OCI-LY1 (cell line): ENCODE data around the gene SLC26A2.

Source experiments
- H2AFZ ChIP-seq: fragments of 200-600 bp; sonication (generic), shearing (Covaris generic); 2 replicates; pipeline ENCODE4 v1.6.0; 2014; ENCODE audit warnings: antibody characterized with exemption, mild to moderate bottlenecking, low read length
- H3F3A ChIP-seq: fragments of 200-600 bp; sonication (generic), shearing (Covaris generic); 2 replicates; pipeline ENCODE4 v1.6.0; 2014; ENCODE audit warnings: mild to moderate bottlenecking, antibody characterized with exemption, low read length, moderate library complexity; ENCODE audit not compliant: insufficient read depth
- H3K27ac ChIP-seq: fragments of 200-600 bp; sonication (generic); 2 replicates; pipeline ENCODE4 v1.5.1; 2014; ENCODE audit warnings: low read length, mixed run types, mild to moderate bottlenecking, low read depth; ENCODE audit not compliant: poor library complexity, severe bottlenecking
- H3K27me3 ChIP-seq: fragments of 200-600 bp; sonication (generic); 2 replicates; pipeline ENCODE4 v1.6.0; 2014; ENCODE audit warnings: antibody characterized with exemption, mild to moderate bottlenecking, low read length, moderate library complexity; ENCODE audit not compliant: insufficient read depth
- H3K36me3 ChIP-seq: fragments of 200-600 bp; sonication (generic); 2 replicates; pipeline ENCODE4 v1.6.1; 2014; ENCODE audit warnings: mild to moderate bottlenecking, antibody characterized with exemption, low read length, moderate library complexity, mixed read lengths; ENCODE audit not compliant: insufficient read depth
- H3K4me1 ChIP-seq: fragments of 200-600 bp; sonication (generic); 2 replicates; pipeline ENCODE4 v1.5.1; 2014; ENCODE audit warnings: mild to moderate bottlenecking, low read length, moderate library complexity; ENCODE audit not compliant: insufficient read depth, severe bottlenecking
- H3K4me2 ChIP-seq: fragments of 200-600 bp; sonication (generic), shearing (Covaris generic); 2 replicates; pipeline ENCODE4 v1.6.1; 2014; ENCODE audit warnings: low read length
- H3K4me3 ChIP-seq: fragments of 200-600 bp; sonication (generic); 2 replicates; pipeline ENCODE4 v1.5.1; 2014; ENCODE audit warnings: low read length, low read depth, mild to moderate bottlenecking, mixed read lengths; ENCODE audit not compliant: poor library complexity, severe bottlenecking
- H3K79me2 ChIP-seq: fragments of 200-600 bp; shearing (Covaris generic); 2 replicates; pipeline ENCODE4 v1.6.1; 2016; ENCODE audit warnings: mixed run types, low read length, mixed read lengths; ENCODE audit not compliant: insufficient read depth
- H3K9ac ChIP-seq: fragments of 200-600 bp; sonication (generic), shearing (Covaris generic); 2 replicates; pipeline ENCODE4 v1.6.1; 2014; ENCODE audit warnings: mild to moderate bottlenecking, low read length, mixed read lengths
- H3K9me2 ChIP-seq: fragments of 200-600 bp; sonication (generic), shearing (Covaris generic); 2 replicates; pipeline ENCODE4 v1.6.1; 2014; ENCODE audit warnings: low read depth, mild to moderate bottlenecking, low read length, mixed read lengths
- H3K9me3 ChIP-seq: fragments of 200-600 bp; shearing (Covaris generic); 2 replicates; pipeline ENCODE4 v1.6.1; 2014; ENCODE audit warnings: low read length, mixed read lengths
- H4K20me1 ChIP-seq: fragments of 200-600 bp; sonication (generic), shearing (Covaris generic); 2 replicates; pipeline ENCODE4 v1.6.0; 2016; ENCODE audit warnings: mild to moderate bottlenecking, low read length; ENCODE audit not compliant: insufficient read depth
- EZH2 ChIP-seq: fragments of 200-600 bp; sonication (generic), shearing (Covaris generic); IDR thresholded peaks from 2 replicates; pipeline ENCODE4 v1.8.0; 2017; ENCODE audit warnings: borderline replicate concordance, mixed run types, mild to moderate bottlenecking, antibody characterized with exemption, low read length, moderate library complexity, mixed read lengths
- TF ChIP-seq, protein P1 (sequence below): fragments of 200-600 bp; sonication (generic), shearing (Covaris generic); IDR thresholded peaks from 2 replicates; pipeline ENCODE4 v1.5.1; 2017; ENCODE audit warnings: mild to moderate bottlenecking, antibody characterized with exemption, low read length, moderate library complexity, mixed read lengths

SLC26A2 gene

DNA sequence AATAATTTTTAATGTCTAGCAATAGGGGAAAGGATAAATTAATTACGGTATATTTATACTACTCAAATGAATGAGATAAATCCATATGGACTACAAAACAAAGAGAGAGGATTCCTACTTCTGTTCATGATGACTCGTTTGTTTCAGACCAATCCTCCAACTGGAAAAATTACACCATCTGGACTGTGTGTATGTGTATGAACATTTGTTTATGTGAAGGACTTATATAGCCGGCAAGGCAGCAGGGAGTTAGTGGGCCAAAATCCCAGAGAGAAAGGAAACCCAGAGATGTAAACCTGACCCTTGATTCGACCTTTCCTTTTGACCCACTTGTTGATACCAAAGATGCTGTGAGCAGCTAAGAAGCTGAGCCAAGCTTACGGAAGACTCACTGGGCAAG, 36.1 kb upstream of the SLC26A2 start:
- TF ChIP-seq, protein P1, sequence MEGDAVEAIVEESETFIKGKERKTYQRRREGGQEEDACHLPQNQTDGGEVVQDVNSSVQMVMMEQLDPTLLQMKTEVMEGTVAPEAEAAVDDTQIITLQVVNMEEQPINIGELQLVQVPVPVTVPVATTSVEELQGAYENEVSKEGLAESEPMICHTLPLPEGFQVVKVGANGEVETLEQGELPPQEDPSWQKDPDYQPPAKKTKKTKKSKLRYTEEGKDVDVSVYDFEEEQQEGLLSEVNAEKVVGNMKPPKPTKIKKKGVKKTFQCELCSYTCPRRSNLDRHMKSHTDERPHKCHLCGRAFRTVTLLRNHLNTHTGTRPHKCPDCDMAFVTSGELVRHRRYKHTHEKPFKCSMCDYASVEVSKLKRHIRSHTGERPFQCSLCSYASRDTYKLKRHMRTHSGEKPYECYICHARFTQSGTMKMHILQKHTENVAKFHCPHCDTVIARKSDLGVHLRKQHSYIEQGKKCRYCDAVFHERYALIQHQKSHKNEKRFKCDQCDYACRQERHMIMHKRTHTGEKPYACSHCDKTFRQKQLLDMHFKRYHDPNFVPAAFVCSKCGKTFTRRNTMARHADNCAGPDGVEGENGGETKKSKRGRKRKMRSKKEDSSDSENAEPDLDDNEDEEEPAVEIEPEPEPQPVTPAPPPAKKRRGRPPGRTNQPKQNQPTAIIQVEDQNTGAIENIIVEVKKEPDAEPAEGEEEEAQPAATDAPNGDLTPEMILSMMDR: no peak
- TF ChIP-seq EZH2: no peak
- Histone ChIP-seq H3K9me3 (no peaks in the 10 kb centered on the region), H3K27me3 (no peaks in the 10 kb centered on the region), H3K4me2 (no peak overlapping the region), H2AFZ (no peak overlapping the region), H3K4me1 (no peaks in the 10 kb centered on the region), H3F3A (no peaks in the 10 kb centered on the region), H3K9me2 (no peaks in the 10 kb centered on the region), H3K27ac (no peak overlapping the region), H4K20me1 (no peaks in the 10 kb centered on the region), H3K79me2 (no peaks in the 10 kb centered on the region), H3K4me3 (no peak overlapping the region), H3K9ac (no peak overlapping the region), H3K36me3 (no peaks in the 10 kb centered on the region)

DNA sequence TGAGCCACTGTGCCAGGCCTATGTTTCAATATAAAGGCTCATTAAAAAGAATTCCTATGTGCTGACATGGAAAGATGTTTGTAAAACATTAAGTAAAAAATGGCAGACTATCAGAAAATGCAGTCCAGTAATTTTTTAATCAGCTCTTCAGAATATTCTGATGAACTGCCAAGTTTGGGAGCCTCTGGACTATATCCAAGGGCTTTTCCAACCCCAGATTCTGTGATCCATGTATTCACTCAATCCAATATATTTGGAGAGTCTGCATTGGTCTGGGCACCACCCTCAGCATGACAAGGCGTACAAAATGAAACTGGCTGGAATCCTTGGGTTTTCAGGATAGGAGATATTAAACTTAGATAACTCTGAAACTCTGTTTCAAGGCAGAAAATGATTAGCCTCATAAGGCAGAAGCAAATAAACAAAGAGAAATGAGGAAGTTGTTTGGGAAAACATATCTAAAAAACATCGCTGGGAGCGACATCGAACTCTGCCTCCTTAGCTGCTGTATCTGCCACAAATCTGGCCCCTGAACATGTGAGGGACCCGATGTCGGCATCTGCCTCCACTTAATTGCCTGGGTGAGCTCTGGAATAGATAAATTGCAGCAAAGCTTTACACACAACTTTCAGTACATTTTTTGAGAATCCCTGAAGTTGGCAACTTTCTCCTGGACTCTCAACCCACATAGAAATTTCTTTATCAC, 30.4 kb upstream of the SLC26A2 start:
- H3K9me2 ChIP-seq: no peaks in the 10 kb centered on the region

DNA sequence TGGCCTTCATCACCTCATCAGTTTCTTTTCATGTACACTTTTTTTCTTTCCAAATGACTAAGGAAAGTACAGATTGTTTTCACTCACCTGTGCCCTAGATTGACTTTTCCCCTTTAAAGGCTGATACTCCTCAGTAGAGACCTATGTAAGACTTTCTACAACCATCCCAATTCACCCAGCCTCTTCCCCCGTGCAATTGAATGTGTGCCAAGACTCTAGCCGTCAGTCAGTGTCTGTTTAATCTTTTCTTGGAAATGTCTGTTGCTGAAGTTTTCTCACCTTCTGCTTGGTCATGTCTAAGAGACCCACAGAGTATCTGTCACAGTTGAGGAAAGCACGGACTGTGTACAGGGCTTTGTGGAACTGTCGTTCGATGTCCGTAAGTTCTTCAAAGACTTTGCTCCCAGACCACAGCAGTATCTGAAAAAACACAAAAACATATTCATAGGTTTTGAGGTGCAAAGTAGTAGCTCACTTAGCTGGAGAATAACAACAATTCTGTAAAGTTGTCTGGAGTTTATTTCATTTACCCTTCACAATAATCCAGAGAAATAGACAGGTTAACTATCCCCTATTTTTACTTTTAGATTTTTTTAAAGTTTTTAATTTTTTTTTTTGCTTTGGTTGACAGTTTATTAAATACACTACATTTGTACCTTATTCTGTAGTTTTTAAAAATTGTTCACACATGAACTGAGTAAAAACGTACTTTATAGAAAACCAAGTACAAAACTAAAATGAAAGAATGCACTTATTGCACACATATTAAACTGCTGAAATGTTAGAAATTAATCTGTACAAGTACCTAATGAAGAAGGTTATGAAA, 29.6 kb upstream of the SLC26A2 start:
- no peak overlapping the region for H3K9ac ChIP-seq
- H3K9me3 ChIP-seq: no peaks in the 10 kb centered on the region
- no peak for TF ChIP-seq EZH2
- TF ChIP-seq, protein P1: no peak
- H3K79me2 ChIP-seq: no peaks in the 10 kb centered on the region
- no peaks in the 10 kb centered on the region for H4K20me1 ChIP-seq
- no peak overlapping the region for H3K27ac ChIP-seq
- H3K4me2 ChIP-seq: no peak overlapping the region
- no peaks in the 10 kb centered on the region for H3K36me3 ChIP-seq
- no peaks in the 10 kb centered on the region for H3K4me1 ChIP-seq
- no peak overlapping the region for H2AFZ ChIP-seq
- H3K27me3 ChIP-seq: no peaks in the 10 kb centered on the region
- H3K9me2 ChIP-seq: no peaks in the 10 kb centered on the region
- H3F3A ChIP-seq: no peaks in the 10 kb centered on the region
- H3K4me3 ChIP-seq: no peak overlapping the region

More for the DNA sequence above, 30.4 kb upstream of the SLC26A2 start:
- no peaks in the 10 kb centered on the region for H3K4me1 ChIP-seq
- H3K79me2 ChIP-seq: no peaks in the 10 kb centered on the region
- H3K9me3 ChIP-seq: no peaks in the 10 kb centered on the region
- H4K20me1 ChIP-seq: no peaks in the 10 kb centered on the region
- H3K4me3 ChIP-seq: no peak overlapping the region
- H3K36me3 ChIP-seq: no peaks in the 10 kb centered on the region
- H3K4me2 ChIP-seq: no peak overlapping the region
- TF ChIP-seq, protein P1: no peak
- no peak for TF ChIP-seq EZH2
- no peak overlapping the region for H2AFZ ChIP-seq
- no peaks in the 10 kb centered on the region for H3F3A ChIP-seq
- H3K27ac ChIP-seq: no peak overlapping the region
- no peaks in the 10 kb centered on the region for H3K27me3 ChIP-seq
- no peak overlapping the region for H3K9ac ChIP-seq
